Measurements from ENCODE around the gene NFIA.

NFIA gene

DNA sequence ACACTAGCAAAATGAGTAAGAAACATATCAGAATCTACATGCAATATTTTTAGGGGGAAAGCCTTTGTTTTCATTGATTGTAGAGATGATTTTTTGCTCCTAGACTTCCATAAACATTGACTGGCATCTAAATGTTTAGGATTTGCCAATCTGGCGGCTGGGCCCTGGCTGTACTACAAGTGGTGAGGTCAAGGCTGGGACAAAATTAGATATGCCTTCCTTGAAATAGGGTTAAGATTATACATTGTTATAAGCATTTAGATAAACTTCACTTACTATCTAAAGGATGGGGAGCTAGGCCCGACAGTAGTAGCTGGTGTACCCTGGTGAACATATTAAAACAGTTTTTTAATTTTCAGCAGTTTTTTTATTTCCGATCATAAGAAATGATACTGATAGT, 5.2 kb downstream of the NFIA start:
- DNase-seq (ENCODE audit: low read depth): no peak
- TF ChIP-seq, protein P1, sequence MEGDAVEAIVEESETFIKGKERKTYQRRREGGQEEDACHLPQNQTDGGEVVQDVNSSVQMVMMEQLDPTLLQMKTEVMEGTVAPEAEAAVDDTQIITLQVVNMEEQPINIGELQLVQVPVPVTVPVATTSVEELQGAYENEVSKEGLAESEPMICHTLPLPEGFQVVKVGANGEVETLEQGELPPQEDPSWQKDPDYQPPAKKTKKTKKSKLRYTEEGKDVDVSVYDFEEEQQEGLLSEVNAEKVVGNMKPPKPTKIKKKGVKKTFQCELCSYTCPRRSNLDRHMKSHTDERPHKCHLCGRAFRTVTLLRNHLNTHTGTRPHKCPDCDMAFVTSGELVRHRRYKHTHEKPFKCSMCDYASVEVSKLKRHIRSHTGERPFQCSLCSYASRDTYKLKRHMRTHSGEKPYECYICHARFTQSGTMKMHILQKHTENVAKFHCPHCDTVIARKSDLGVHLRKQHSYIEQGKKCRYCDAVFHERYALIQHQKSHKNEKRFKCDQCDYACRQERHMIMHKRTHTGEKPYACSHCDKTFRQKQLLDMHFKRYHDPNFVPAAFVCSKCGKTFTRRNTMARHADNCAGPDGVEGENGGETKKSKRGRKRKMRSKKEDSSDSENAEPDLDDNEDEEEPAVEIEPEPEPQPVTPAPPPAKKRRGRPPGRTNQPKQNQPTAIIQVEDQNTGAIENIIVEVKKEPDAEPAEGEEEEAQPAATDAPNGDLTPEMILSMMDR (conservative IDR thresholded peaks at IDR 0.05; ENCODE audit: low read length): no peak
- no peak overlapping the region for H3K4me3 ChIP-seq (ENCODE audit: low read length)

DNA sequence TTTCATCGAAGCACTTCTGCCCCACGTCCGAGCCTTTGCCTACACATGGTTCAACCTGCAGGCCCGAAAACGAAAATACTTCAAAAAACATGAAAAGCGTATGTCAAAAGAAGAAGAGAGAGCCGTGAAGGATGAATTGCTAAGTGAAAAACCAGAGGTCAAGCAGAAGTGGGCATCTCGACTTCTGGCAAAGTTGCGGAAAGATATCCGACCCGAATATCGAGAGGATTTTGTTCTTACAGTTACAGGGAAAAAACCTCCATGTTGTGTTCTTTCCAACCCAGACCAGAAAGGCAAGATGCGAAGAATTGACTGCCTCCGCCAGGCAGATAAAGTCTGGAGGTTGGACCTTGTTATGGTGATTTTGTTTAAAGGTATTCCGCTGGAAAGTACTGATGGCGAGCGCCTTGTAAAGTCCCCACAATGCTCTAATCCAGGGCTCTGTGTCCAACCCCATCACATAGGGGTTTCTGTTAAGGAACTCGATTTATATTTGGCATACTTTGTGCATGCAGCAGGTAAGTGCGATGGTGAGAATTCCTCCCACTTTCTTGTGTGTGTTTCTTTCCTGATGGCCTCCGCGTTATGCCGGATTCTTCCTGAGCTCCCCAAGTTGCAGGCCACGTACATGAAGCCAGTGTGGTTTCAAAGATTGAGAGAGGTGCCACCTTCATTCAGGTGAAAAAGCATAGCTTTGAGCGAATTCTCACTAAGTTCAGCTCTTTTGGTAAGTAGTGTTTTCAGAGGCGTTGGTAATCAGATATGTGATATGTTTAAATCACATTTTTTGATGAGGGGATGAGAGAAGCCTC, 6.0 kb downstream of the NFIA start:
- TF ChIP-seq, protein P1 (conservative IDR thresholded peaks at IDR 0.05; ENCODE audit: low read length): no peak
- DNase-seq (ENCODE audit: low read depth): no peak

DNA sequence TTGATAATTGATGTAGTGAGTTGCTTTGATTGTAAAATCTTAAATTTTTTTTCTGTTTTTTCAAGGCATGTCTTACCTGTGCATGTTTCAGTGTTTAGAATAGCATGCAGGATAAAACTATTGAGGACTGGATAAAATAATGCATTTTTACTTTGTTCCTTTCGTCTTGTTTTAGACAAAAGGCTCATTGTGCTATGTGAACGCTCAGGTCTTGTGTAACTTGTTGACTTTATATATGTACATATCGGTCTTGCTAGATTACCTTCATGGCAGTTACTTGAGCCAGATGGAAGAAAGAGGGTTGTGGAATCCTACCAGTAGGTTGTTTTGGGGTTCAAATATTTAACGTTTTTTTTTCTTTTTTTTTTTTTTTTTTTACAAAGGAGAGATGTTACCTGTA, 7.0 kb downstream of the NFIA start:
- TF ChIP-seq, protein P1 (conservative IDR thresholded peaks at IDR 0.05; ENCODE audit: low read length): no peak
- no peak for DNase-seq (ENCODE audit: low read depth)
- H3K4me3 ChIP-seq (ENCODE audit: low read length): no peak overlapping the region

More for the DNA sequence above, 6.0 kb downstream of the NFIA start:
- H3K4me3 ChIP-seq (ENCODE audit: low read length): no peak overlapping the region

DNA sequence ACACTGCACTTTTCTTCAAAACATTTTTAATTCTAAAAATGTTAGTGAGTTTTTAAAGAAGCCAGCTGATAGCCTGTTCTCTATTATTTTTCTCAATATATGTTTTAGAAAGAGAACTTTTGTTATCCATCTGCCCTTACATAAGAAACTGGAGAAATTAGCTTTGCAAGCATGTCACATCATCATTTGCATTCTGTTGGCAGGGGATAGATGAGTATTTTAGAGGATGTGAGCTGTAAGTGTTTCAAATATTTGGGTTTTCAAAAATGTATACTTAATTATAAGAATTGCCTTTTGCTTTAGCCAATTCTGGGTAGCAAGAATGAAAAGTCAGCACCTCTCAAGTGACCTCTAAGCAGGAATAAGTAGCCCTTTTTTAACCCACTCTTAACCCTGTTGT, 7.4 kb downstream of the NFIA start:
- H3K4me3 ChIP-seq (ENCODE audit: low read length): no peak overlapping the region
- no peak for DNase-seq (ENCODE audit: low read depth)
- TF ChIP-seq, protein P1 (conservative IDR thresholded peaks at IDR 0.05; ENCODE audit: low read length): no peak

DNA sequence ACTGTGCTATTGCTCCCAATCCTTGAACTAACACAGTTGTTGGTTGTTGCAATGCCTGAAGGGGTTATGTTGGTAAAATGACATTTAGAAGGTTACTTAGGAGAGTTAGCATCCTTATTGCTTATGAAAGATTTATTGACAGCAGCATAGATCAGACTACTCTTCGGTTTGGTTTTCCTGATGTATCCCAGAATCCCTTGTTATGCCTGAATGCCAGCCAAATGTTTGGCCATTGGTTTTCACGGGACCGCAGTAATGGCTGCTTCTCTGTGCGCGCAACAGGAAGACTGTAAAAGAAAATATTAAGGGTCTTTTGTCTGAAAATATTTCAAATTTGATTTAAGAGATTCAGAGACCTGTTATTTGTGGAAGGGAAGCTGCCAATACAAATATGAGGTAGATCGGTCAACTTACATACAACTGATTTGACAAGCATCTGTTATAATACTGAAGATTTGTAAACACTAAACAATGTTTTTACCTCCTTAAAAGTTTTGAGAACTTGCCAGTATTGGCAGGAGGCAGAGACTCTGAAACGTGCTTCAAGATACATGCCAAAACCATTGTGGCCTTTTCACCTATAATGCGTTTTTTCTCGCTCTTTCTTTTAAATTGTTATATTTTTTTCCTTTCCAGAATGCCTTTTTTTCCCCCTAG, 8.3 kb downstream of the NFIA start:
- H3K4me3 ChIP-seq (ENCODE audit: low read length): no peak overlapping the region
- no peak for DNase-seq (ENCODE audit: low read depth)
- TF ChIP-seq, protein P1 (conservative IDR thresholded peaks at IDR 0.05; ENCODE audit: low read length): no peak

DNA sequence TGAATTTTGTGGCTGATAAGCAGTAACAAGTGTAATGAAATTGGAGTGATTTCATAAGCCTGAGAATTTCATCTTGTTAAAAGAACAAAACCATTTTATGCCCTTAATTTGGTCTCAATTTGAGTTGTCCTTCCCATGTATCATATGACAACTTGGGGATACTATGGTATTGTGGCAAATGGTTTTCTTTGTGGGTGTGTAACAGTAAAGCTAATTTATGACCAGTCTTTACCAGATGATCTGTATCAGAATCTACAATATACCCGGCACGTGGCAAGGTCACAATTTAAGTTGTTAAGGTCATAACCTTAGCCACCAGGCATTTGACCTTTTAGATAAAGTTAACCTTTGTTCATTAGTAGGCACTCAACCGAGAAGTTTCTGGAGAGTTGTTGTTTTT, 9.1 kb downstream of the NFIA start:
- TF ChIP-seq, protein P1 (conservative IDR thresholded peaks at IDR 0.05; ENCODE audit: low read length): no peak

DNA sequence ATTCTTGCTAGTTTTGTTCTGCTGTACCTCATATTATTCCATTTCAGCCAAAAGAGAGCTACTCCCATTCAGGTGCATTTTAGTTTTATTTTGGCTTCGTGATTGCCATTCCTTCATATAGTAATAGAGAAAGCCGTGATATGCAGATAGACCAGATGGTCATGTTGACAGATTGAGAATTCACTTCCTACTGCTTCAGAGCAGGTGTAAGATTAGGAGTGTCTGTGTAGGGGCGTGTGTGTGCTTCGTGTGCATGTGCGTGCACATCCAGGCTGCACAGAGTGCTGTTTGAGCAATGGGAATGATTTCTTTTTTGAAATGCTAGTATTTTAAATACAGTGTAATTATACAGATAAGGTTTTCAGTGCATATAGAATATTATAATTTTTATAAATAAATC, 10.3 kb downstream of the NFIA start:
- TF ChIP-seq, protein P1 (conservative IDR thresholded peaks at IDR 0.05; ENCODE audit: low read length): no peak
- DNase-seq (ENCODE audit: low read depth): no peak
- H3K4me3 ChIP-seq (ENCODE audit: low read length): no peak overlapping the region

More for the DNA sequence above, 9.1 kb downstream of the NFIA start:
- H3K4me3 ChIP-seq (ENCODE audit: low read length): no peak overlapping the region
- no peak for DNase-seq (ENCODE audit: low read depth)

All from AG10803 (cell line).